ENCODE measurements around the gene CACNB4.
A peak's percentile ranks its signal among the peaks of the same experiment; 100 is the strongest.

Gene CACNB4

GRCh38 chr2:151973013-151973900 lies 125.6 kb downstream of the CACNB4 start:
- no peak for DNase-seq (ENCODE audit: low read depth)
- TF ChIP-seq CTCF (IDR thresholded peaks at IDR 0.05; ENCODE audit: low read depth, low read length, missing control alignments) = no peak
- in situ Hi-C loops (cut with HindIII; ENCODE audit: low sequenced_read_pairs) = no loop called here
- H3K4me3 ChIP-seq (ENCODE audit: low read depth, low read length) = peak overlapping the region; percentile 10

GRCh38 chr2:151972241-151973012 lies 126.4 kb downstream of the CACNB4 start:
- TF ChIP-seq CTCF (IDR thresholded peaks at IDR 0.05; ENCODE audit: low read depth, low read length, missing control alignments) = no peak
- H3K4me3 ChIP-seq (ENCODE audit: low read depth, low read length) = no peak overlapping the region
- in situ Hi-C loops (cut with HindIII; ENCODE audit: low sequenced_read_pairs) = no loop called here
- no peak for DNase-seq (ENCODE audit: low read depth)

- in situ Hi-C loops (cut with HindIII; ENCODE audit: low sequenced_read_pairs) = no loop called here
- DNase-seq (ENCODE audit: low read depth) = no peak
These were observed 127.4 kb downstream of the CACNB4 start for GRCh38 chr2:151971301-151972051.

GRCh38 chr2:151968770-151969470 lies 129.9 kb downstream of the CACNB4 start:
- no peak overlapping the region for H3K4me3 ChIP-seq (ENCODE audit: low read depth, low read length)
- DNase-seq (ENCODE audit: low read depth) = no peak
- no peak for TF ChIP-seq CTCF (IDR thresholded peaks at IDR 0.05; ENCODE audit: low read depth, low read length, missing control alignments)
- in situ Hi-C loops (cut with HindIII; ENCODE audit: low sequenced_read_pairs) = no loop called here

More at GRCh38 chr2:151971301-151972051, 127.4 kb downstream of the CACNB4 start:
- no peak overlapping the region for H3K4me3 ChIP-seq (ENCODE audit: low read depth, low read length)
- TF ChIP-seq CTCF (IDR thresholded peaks at IDR 0.05; ENCODE audit: low read depth, low read length, missing control alignments) = no peak

- in situ Hi-C loops (cut with HindIII; ENCODE audit: low sequenced_read_pairs) = no loop called here
- TF ChIP-seq CTCF (IDR thresholded peaks at IDR 0.05; ENCODE audit: low read depth, low read length, missing control alignments) = no peak
These were observed 130.8 kb downstream of the CACNB4 start for GRCh38 chr2:151967829-151968722.

More at GRCh38 chr2:151967829-151968722, 130.8 kb downstream of the CACNB4 start:
- H3K4me3 ChIP-seq (ENCODE audit: low read depth, low read length) = no peak overlapping the region
- DNase-seq (ENCODE audit: low read depth) = no peak
